SK-N-SH (cell line): ENCODE data around the gene PRTFDC1. TPM values are rescaled to one million over a fixed set of nuclear protein-coding genes. Genes with fewer than 3 reads are reported as not detected.

ENCODE experiments used
- CTCF ChIA-PET: fragments of 300-600, 350-600 bp; formaldehyde crosslinking; extraction: SDS; loops from one replicate; lab custom pipeline; 2021; lab: Yijun Ruan, JAX
- POLR2A ChIA-PET: fragments of 350-600 bp; sonication (Branson Sonifier 250); formaldehyde crosslinking; extraction: SDS; loops from one replicate; lab custom pipeline; 2020; ENCODE audit warnings: antibody characterized with exemption, inconsistent platforms; lab: Yijun Ruan, JAX
- DNase-seq: peaks from one replicate; pipeline ENCODE4 v3.0.0; 2012
- H2AFZ ChIP-seq: fragments of 200-600 bp; sonication (generic); 2 replicates; pipeline ENCODE4 v1.8.1; 2016; ENCODE audit warnings: antibody characterized with exemption, mild to moderate bottlenecking, low read depth
- H3F3A ChIP-seq: fragments of 200-600 bp; sonication (generic); replicated peaks from 2 replicates; pipeline ENCODE3; 2016; ENCODE audit warnings: antibody characterized with exemption, mild to moderate bottlenecking; ENCODE audit not compliant: insufficient read depth
- H3K27ac ChIP-seq, 2 experiments: fragments of 200-500 bp in 1 of 2; fragments of 200-600 bp in 1 of 2; sonication (Bioruptor generic) in 1 of 2; sonication (generic), shearing (Covaris generic) in 1 of 2; 2 replicates each; pipeline versions ENCODE4 v1.5.1 to v1.6.1; 2014 to 2016; ENCODE audit warnings: low read depth in 2 of 2, inconsistent platforms in 1 of 2, low read length in 1 of 2, mild to moderate bottlenecking in 1 of 2, mixed read lengths in 1 of 2
- H3K27me3 ChIP-seq: fragments of 200-600 bp; sonication (generic), shearing (Covaris generic); 2 replicates; pipeline ENCODE4 v1.6.1; 2016; ENCODE audit warnings: mixed run types; ENCODE audit not compliant: insufficient read depth
- H3K36me3 ChIP-seq, 2 experiments: fragments of 200-500 bp in 1 of 2; fragments of 200-600 bp in 1 of 2; sonication (Bioruptor generic) in 1 of 2; sonication (generic) in 1 of 2; replicated peaks in 1 of 2; 2 replicates each; pipeline versions ENCODE3 to v1.5.1; 2014 to 2016; ENCODE audit warnings: low read length in 1 of 2, mild to moderate bottlenecking in 1 of 2; ENCODE audit not compliant: insufficient read depth in 2 of 2, control insufficient read depth in 1 of 2
- H3K4me1 ChIP-seq, 2 experiments: fragments of 200-500 bp in 1 of 2; fragments of 200-600 bp in 1 of 2; sonication (Bioruptor generic) in 1 of 2; sonication (generic), shearing (Covaris generic) in 1 of 2; 2 replicates each; pipeline versions ENCODE4 v1.5.1 to v1.6.1; 2014 to 2016; ENCODE audit warnings: low read depth in 1 of 2, low read length in 1 of 2, mixed run types in 1 of 2; ENCODE audit not compliant: insufficient read depth in 2 of 2, control insufficient read depth in 1 of 2
- H3K4me2 ChIP-seq: fragments of 200-600 bp; sonication (generic), shearing (Covaris generic); 2 replicates; pipeline ENCODE4 v1.6.1; 2017; ENCODE audit warnings: mixed run types
- H3K4me3 ChIP-seq, 2 experiments: fragments of 200-500 bp in 1 of 2; fragments of 200-600 bp in 1 of 2; sonication (Bioruptor generic) in 1 of 2; sonication (generic), shearing (Covaris generic) in 1 of 2; 2 replicates each; pipeline versions ENCODE4 v1.5.1 to v1.8.1; 2014 to 2016; ENCODE audit warnings: low read depth in 2 of 2, inconsistent platforms in 1 of 2, low read length in 1 of 2, mild to moderate bottlenecking in 1 of 2, mixed read lengths in 1 of 2, moderate library complexity in 1 of 2
- H3K79me2 ChIP-seq: fragments of 200-600 bp; sonication (generic); 2 replicates; pipeline ENCODE4 v1.8.1; 2017; ENCODE audit warnings: mild to moderate bottlenecking; ENCODE audit not compliant: insufficient read depth
- H3K9ac ChIP-seq: fragments of 200-600 bp; sonication (generic); 2 replicates; pipeline ENCODE4 v1.6.1; 2017; ENCODE audit warnings: mixed run types
- H3K9me2 ChIP-seq: fragments of 200-600 bp; sonication (generic); 2 replicates; pipeline ENCODE4 v1.6.1; 2017; ENCODE audit warnings: mixed run types
- H3K9me3 ChIP-seq: fragments of 200-600 bp; sonication (generic); 2 replicates; pipeline ENCODE4 v1.6.1; 2017; ENCODE audit warnings: mixed run types, mild to moderate bottlenecking, moderate library complexity
- H4K20me1 ChIP-seq: fragments of 200-600 bp; sonication (generic); 2 replicates; pipeline ENCODE4 v1.6.1; 2017; ENCODE audit warnings: mild to moderate bottlenecking, mixed run types; ENCODE audit not compliant: insufficient read depth
- CHD2 ChIP-seq: fragments of 150-350 bp; IDR thresholded peaks from 2 replicates; pipeline ENCODE4 v1.6.1; 2018; ENCODE audit warnings: low read length; ENCODE audit not compliant: partially characterized antibody
- FOXJ3 ChIP-seq: sonication (generic); formaldehyde crosslinking; IDR thresholded peaks from 2 replicates; pipeline ENCODE4 v1.5.1; 2020; ENCODE audit warnings: mild to moderate bottlenecking, missing genetic modification reagents
- FOXM1 ChIP-seq: IDR thresholded peaks from 2 replicates; pipeline ENCODE4 v1.4.0; 2012; ENCODE audit warnings: low read depth, mild to moderate bottlenecking
- JUND ChIP-seq: IDR thresholded peaks from 2 replicates; pipeline ENCODE4 v1.4.0; 2012
- MXI1 ChIP-seq: IDR thresholded peaks from 2 replicates; pipeline ENCODE4 v1.6.1; 2012; ENCODE audit warnings: mild to moderate bottlenecking, low read depth, low read length, improper control_type of control experiment
- NFIC ChIP-seq: IDR thresholded peaks from 2 replicates; pipeline ENCODE4 v1.4.0; 2012; ENCODE audit warnings: borderline replicate concordance
- RCOR1 ChIP-seq: fragments of 150-350 bp; IDR thresholded peaks from 2 replicates; pipeline ENCODE4 v1.6.1; 2017; ENCODE audit warnings: antibody characterized with exemption, low read length
- RFX5 ChIP-seq: IDR thresholded peaks from 2 replicates; pipeline ENCODE4 v1.6.1; 2012; ENCODE audit warnings: mild to moderate bottlenecking, improper control_type of control experiment, low read length
- TAF1 ChIP-seq: IDR thresholded peaks from 2 replicates; pipeline ENCODE4 v1.6.1; 2012; ENCODE audit warnings: low read depth, mild to moderate bottlenecking, low read length, moderate library complexity, borderline replicate concordance
- TCF12 ChIP-seq: IDR thresholded peaks from 2 replicates; pipeline ENCODE4 v1.4.0; 2012
- TEAD4 ChIP-seq: IDR thresholded peaks from 2 replicates; pipeline ENCODE4 v1.4.0; 2012; ENCODE audit warnings: mild to moderate bottlenecking, borderline replicate concordance; ENCODE audit not compliant: insufficient read depth
- YY1 ChIP-seq: IDR thresholded peaks from 2 replicates; pipeline ENCODE4 v1.4.0; 2012; ENCODE audit warnings: low read depth, mild to moderate bottlenecking
- WGBS: methylation state at CpG from one replicate; pipeline ENCODE4 v1.1.6; 2017; ENCODE audit warnings: low lambda C conversion rate; 5-methylcytosine and 5-hydroxymethylcytosine counted together
- polyA plus RNA-seq, 3 experiments: library from polyadenylated mRNA; depleted of rRNA; stranded (reverse); fragments of >200 nt; gene quantifications; 2 replicates each; pipeline ENCODE4 v1.2.3, GENCODE V29; 2012
- TF ChIP-seq, protein P1 (sequence below): fragments of 150-350 bp; IDR thresholded peaks from 2 replicates; pipeline ENCODE4 v1.6.1; 2017; ENCODE audit warnings: antibody characterized with exemption, low read length, low read depth, borderline replicate concordance
- TF ChIP-seq, protein P2 (sequence below): IDR thresholded peaks from 2 replicates; pipeline ENCODE4; 2012
- TF ChIP-seq, protein P3 (sequence below): IDR thresholded peaks from 2 replicates; pipeline ENCODE4 v1.6.1; 2012; ENCODE audit warnings: mild to moderate bottlenecking, low read depth, low read length, moderate library complexity

Gene PRTFDC1
- polyA plus RNA-seq, 1 of the 3 experiments (the other 2 are of a cell fraction): 6.6 TPM

DNA sequence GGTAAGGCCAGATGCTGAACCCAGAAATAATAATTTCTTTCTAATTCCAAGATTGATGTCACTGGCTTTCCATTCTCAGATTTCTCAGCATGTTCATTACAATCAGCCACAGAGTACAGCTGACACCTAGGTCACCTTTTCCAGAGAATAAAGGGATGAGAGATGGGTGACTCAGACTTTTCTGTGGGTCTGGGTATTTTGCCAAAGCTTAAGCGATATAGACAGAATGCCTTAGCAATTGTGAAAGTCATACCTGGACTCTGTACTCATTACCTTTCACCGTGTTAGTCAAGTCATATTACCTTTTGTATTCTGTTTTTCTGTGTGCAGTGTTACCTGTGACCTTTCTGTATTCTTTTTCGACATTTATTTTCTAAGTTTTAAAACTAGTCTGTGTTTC is 10.6 kb upstream of the PRTFDC1 start:
- POLR2A ChIA-PET: no interaction called here
- no peaks in the 10 kb centered on the region for H3K27me3 ChIP-seq
- H3K79me2 ChIP-seq: no peaks in the 10 kb centered on the region
- TF ChIP-seq FOXJ3 (no peak), RCOR1 (no peak), CHD2 (no peak), JUND (peak; percentile 33; the same call in 1 of the 2 replicates), TAF1 (no peak), TCF12 (peak; percentile 33; the same call in 1 of the 2 replicates), NFIC (0 out of 2 replicates have a peak, but pooled peaks have one; percentile 26)
- TF ChIP-seq, protein P1, sequence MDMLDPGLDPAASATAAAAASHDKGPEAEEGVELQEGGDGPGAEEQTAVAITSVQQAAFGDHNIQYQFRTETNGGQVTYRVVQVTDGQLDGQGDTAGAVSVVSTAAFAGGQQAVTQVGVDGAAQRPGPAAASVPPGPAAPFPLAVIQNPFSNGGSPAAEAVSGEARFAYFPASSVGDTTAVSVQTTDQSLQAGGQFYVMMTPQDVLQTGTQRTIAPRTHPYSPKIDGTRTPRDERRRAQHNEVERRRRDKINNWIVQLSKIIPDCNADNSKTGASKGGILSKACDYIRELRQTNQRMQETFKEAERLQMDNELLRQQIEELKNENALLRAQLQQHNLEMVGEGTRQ: no peak
- TF ChIP-seq, protein P2, sequence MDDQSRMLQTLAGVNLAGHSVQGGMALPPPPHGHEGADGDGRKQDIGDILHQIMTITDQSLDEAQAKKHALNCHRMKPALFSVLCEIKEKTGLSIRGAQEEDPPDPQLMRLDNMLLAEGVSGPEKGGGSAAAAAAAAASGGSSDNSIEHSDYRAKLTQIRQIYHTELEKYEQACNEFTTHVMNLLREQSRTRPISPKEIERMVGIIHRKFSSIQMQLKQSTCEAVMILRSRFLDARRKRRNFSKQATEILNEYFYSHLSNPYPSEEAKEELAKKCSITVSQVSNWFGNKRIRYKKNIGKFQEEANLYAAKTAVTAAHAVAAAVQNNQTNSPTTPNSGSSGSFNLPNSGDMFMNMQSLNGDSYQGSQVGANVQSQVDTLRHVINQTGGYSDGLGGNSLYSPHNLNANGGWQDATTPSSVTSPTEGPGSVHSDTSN: peak; percentile 34; the same call in 1 of the 2 replicates
- no peaks in the 10 kb centered on the region for H3K9me2 ChIP-seq
- H3K36me3 ChIP-seq: no peaks in the 10 kb centered on the region
- H3K4me2 ChIP-seq: no peak overlapping the region
- H3K4me3 ChIP-seq: no peak overlapping the region
- H2AFZ ChIP-seq: no peak overlapping the region
- H3F3A ChIP-seq: peaks cover 9% of the 10 kb centered on the region
- H3K27ac ChIP-seq: no peak overlapping the region
- WGBS: 55% methylated on average over 3 of the region's 3 CpGs
- peaks cover 4 to 20% of the 10 kb centered on the region in 2 experiments for H3K4me1 ChIP-seq
- DNase-seq: no peak
- CTCF ChIA-PET: interaction anchor here (1.9 kb wide), 1 partner anchor 320 kb away, joined by 6 read pairs; no protein-coding TSS in a partner anchor
- H3K9ac ChIP-seq: no peak overlapping the region
- H4K20me1 ChIP-seq: no peaks in the 10 kb centered on the region
- H3K9me3 ChIP-seq: no peaks in the 10 kb centered on the region

DNA sequence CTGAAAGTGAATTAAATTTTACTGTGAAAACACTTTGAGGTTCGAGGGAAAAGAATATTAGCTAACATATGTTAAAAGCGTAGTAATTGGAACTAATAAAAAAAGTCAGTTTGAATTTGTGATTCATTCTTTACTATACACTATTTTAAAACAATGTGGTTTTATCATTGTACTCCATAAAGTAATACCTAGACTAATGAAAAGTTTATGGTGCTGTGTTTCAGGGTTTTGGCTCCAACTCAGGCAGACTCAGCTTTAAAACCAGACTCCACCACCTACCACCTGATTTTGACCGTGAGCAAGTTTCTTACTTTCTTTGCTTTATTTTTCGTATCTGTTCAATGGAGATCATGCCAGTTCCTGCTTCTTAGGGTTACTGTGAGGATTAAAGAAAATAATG is 9.2 kb upstream of the PRTFDC1 start:
- Histone ChIP-seq H3K27me3 (no peaks in the 10 kb centered on the region), H3K79me2 (no peaks in the 10 kb centered on the region), H3K27ac (no peak overlapping the region), H3K4me3 (no peak overlapping the region), H3F3A (peaks cover 19% of the 10 kb centered on the region), H3K4me2 (no peak overlapping the region), H3K9me2 (no peaks in the 10 kb centered on the region), H3K9ac (no peak overlapping the region), H3K4me1 (peaks cover 4 to 20% of the 10 kb centered on the region in 2 experiments), H3K36me3 (no peaks in the 10 kb centered on the region), H4K20me1 (no peaks in the 10 kb centered on the region), H3K9me3 (no peaks in the 10 kb centered on the region), H2AFZ (no peak overlapping the region)
- POLR2A ChIA-PET: no interaction called here
- 72% methylated on average over 4 of the region's 4 CpGs for WGBS
- CTCF ChIA-PET: interaction anchor here (1.9 kb wide), 1 partner anchor 319 kb away, joined by 6 read pairs; no protein-coding TSS in a partner anchor
- TF ChIP-seq, protein P3, sequence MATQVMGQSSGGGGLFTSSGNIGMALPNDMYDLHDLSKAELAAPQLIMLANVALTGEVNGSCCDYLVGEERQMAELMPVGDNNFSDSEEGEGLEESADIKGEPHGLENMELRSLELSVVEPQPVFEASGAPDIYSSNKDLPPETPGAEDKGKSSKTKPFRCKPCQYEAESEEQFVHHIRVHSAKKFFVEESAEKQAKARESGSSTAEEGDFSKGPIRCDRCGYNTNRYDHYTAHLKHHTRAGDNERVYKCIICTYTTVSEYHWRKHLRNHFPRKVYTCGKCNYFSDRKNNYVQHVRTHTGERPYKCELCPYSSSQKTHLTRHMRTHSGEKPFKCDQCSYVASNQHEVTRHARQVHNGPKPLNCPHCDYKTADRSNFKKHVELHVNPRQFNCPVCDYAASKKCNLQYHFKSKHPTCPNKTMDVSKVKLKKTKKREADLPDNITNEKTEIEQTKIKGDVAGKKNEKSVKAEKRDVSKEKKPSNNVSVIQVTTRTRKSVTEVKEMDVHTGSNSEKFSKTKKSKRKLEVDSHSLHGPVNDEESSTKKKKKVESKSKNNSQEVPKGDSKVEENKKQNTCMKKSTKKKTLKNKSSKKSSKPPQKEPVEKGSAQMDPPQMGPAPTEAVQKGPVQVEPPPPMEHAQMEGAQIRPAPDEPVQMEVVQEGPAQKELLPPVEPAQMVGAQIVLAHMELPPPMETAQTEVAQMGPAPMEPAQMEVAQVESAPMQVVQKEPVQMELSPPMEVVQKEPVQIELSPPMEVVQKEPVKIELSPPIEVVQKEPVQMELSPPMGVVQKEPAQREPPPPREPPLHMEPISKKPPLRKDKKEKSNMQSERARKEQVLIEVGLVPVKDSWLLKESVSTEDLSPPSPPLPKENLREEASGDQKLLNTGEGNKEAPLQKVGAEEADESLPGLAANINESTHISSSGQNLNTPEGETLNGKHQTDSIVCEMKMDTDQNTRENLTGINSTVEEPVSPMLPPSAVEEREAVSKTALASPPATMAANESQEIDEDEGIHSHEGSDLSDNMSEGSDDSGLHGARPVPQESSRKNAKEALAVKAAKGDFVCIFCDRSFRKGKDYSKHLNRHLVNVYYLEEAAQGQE: no peak
- peak; percentile 22; the same call in 1 of the 2 replicates for TF ChIP-seq TCF12
- TF ChIP-seq NFIC: no peak
- no peak for TF ChIP-seq YY1
- no peak for TF ChIP-seq MXI1
- no peak for TF ChIP-seq TEAD4
- TF ChIP-seq FOXM1: no peak
- TF ChIP-seq RFX5: no peak
- DNase-seq: no peak
